GM04504 (cell line): ENCODE data around the gene RTP5.

ENCODE experiments used
- DNase-seq: peaks from one replicate; pipeline ENCODE4 v3.0.0-alpha.2; 2012; ENCODE audit warnings: low read depth

The RTP5 gene

DNA sequence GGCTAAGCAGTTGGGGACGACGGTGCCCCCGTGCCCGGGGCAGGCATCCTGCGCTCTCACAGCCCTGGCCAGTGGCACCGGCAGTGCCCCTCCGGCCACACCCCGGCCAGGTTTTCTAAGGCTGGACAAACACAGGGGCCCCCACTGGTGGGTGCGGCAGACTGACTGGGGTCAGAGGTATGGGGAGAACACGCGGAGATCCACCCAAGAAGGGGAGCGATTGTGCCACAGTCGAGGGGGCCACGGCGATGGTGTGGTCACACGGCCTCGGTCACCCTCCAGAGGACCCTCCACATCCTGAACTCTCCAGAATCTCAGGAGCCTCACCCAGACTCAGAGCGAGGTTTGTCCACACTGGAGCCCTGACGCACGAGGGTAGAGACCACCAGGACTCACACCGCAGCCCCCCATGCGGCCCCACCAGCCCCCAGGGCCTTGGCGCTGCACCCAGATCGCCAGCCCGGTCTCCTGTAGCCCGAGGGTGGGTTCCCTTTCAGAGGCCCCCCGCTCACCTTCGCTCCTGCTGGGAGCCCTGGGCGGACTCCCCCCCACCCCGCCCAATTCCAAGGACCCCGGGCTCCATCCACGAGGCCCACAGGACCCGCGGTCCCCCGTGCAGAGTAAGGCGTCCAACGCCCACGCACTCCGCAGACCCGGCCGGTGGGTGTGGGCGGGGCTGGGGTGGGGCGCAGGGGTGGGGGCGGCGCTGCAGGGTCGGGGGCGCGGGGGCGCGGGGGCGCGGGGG is 26.0 kb upstream of the RTP5 start:
- no peak for DNase-seq

DNA sequence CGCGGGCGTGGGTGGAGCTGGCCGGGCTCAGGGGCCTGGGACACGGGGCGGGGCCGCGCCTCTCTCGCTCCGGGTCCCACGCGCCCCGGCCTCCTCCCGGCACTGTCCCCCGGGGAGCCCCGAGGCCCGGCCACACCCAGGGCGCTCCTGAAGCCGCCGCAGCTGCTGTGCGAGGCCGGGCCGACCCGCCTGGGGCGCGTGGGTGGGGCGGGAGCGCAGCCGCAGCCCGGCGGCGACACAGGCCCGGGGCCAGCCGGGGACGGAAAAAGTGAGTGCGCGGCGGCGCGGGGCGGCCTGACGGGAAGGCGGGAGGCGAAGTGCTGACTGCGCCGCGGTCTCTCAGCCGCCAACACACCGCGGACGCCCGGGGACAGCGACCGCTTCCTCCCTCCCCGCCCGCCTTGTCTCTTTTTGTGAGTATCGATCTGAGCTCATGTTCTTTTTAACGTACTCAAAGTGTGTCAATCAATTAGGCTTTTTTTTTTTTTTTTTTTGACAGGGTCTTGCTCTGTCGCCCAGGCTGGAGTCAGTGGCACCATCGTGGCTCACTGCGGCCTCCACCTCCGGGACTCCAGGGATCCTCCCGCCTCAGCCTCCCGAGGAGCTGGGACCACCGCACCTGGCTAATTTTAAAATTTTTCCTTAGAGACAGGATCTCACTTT is 25.3 kb upstream of the RTP5 start:
- no peak for DNase-seq

DNA sequence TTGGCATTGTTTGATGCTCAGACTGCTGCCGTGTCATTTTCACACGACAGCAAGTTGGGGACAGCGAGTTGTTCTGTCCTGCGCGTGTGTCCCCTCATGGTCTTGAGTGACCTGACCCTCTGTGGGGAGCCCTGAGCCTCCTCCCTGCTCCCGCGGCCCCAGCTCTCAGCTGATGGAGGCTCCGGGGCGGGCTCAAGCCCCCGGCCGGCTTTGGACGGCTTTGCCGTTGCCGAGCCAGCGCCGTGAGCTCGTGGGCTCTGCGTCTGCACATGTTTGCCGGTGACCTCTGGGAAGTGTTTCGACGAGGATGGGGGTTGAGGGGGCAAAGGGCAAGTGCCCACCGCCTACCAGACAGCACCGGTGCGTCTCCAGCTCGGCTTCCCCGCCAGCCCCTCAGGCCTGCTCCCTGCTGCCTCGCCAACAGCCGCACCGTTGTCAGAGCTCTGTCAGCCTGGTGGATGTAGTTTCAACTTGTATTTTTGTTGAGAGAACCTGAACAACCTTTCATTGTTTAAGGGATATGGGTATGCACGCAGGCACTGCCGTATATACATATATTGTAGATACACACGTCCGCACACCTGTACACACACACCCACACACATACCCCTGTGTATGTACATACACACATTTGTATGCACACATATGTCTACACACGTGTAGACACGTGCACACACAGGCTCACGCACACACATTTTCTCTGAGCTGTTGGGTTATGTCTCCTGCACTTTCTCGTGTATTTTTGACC is 24.5 kb upstream of the RTP5 start:
- no peak for DNase-seq

- DNase-seq, result no peak
Measured at GRCh38 chr2:241846406-241846805, 23.1 kb upstream of the RTP5 start.

DNA sequence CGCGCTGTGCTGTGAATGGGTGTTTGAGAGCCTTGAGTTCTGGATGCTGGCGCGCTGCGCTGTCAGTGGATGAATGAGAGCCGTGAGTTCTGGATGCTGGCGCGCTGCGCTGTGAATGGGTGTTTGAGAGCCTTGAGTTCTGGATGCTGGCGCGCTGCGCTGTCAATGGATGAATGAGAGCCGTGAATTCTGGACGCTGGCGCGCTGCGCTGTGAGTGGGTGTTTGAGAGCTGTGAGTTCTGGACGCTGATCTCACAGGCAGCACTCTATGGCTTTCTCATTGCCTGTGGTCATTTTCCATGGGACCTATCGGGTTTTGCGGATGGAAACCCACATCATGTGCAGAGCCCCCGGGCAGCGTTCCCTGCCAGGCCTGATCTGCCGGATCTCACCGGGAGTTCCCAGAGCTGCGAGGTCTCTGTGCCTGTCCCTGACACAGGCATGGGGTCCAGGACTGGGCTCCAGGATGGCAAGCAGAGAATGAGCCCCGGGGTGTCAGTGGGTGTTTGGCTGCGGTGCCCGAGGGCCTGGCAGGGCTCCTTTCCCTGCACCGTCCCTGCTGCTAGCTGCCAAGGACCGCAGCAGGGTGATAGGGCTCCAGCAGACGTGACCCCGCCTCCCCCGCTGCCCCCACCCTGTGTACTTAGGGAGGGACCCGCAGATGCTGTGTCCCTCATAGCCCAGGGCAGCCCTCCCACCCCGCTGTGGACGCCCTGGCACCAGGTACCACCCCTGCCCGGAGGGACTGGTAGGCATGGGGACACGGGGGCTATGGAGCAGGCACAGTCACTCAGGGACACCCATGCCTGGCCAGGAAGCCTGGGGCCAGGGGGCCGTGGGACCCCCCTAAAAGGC is 20.5 kb upstream of the RTP5 start:
- DNase-seq, result no peak

- no peak for DNase-seq
Measured at GRCh38 chr2:241849616-241850543, 19.6 kb upstream of the RTP5 start.

- no peak for DNase-seq
Measured at GRCh38 chr2:241850544-241851324, 18.8 kb upstream of the RTP5 start.

DNA sequence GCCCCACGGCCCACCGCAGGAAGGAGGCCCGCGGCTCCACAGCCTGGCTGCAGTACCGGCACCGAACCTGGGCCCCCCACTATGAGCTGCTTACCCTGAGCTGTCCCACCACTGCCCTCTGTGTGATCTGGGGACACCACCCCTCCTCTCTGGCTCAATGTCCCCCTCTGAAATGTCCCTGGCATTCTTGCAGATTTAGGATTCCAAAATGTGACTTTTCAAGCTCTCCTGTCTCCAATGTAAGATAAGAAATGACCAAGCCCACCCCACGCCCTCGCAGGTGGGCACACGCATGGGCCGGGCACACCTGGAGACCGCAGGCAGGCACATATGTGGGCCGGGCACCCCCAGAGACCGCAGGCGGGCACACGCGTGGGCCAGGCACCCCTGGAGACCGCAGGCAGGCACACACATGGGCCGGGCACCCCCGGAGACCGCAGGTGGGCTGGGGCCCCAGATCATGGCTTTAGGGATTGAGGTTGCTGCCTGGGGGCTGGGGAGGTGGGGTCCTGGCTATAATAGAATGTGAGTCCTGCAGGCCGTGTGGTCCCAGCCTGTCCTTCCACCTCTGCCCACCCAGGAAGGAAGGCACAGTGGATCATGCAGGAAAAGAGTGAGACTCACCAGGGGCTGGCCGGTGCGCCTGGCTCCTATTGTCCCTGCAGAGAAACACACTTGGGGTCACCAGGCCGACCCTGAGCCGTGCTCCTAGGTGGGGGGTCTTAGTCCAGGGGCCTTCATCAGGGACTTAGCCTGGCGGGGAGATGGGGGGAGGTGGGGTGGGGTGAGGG is 18.0 kb upstream of the RTP5 start:
- no peak for DNase-seq

GRCh38 chr2:241852116-241852980 is 17.2 kb upstream of the RTP5 start:
- no peak for DNase-seq

DNA sequence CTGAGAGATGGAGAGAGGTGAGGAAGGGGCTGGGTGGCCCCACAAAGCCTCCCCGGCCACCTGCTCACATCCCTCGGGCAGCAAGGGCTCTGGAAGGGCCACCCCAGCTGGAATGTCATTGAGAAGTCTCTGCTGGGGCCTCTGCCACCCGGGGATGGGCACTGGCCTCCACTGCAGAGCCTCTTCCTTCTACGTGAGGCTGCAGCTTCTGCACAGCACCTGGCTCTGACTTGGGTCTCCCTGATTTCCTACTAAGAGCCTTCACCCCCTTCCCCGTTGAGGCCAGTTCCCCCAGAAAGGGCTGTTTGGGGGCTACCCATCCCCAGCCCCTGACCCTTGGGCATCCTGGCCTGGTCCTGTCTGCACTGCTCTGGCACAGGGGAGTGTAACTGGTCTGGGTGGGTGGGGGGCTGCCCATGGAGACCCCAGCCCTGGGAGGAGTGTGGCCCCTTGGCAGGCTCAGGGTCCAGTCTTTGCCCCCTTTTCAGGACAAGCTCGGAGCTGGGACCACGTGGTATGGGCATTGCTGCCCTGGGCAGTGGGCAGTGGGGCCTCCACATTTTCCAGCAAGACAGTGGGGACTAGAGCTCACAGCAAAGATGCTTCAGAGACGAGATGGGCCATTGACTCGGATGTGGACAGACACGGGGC is 16.4 kb upstream of the RTP5 start:
- DNase-seq, result no peak

DNA sequence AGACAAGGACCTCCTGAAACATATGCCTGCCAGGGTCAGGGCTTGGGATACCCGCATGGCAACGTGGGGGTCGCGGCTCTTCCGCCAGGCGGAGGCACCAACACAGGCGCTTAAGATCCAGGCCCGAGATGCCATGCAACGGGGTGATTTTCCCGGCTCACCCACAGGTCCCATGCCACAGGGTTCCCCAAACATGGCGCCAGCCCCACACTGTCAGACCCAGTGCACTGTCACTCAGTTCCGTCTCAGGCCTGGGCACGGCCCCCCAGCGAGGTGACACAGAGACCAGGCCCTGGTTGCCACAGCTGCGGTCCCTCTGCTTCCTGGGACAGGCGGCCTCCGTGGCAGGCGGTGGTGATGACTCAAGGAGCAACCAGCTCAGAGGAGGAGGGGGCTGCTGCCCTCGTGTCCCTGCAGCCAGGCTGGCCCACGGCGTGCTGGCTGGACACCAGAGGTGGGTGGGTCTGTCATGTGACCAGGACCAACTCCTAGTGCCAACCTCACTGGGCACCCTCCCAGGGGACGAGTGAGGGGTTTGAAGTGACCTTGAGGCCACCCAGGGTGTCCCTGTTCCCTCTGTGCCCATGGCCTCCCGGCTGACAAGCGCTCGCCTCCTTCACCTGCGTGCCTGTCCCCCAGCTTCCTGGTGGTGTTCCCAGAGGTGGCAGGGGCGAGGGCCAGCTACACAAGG is 15.7 kb upstream of the RTP5 start:
- peak; percentile 12 for DNase-seq

- no peak for DNase-seq
Measured at GRCh38 chr2:241854342-241855244, 14.9 kb upstream of the RTP5 start.

GRCh38 chr2:241855245-241855887 is 14.2 kb upstream of the RTP5 start:
- DNase-seq, result no peak

- no peak for DNase-seq
Measured at GRCh38 chr2:241855888-241856422, 13.6 kb upstream of the RTP5 start.

- no peak for DNase-seq
Measured at GRCh38 chr2:241857041-241857541, 12.4 kb upstream of the RTP5 start.
